Lower leg skin (tissue), 3 donors: Measurements from ENCODE around the gene TSNAXIP1.

ENCODE experiments used
- CTCF ChIP-seq, 3 donors: fragments of 450-650 bp; IDR thresholded peaks; one replicate each; pipeline ENCODE4 v1.5.1; 2016; ENCODE audit warnings: antibody characterized with exemption in 3 of 3, mild to moderate bottlenecking in 3 of 3, moderate library complexity in 2 of 3
- POLR2A ChIP-seq, 2 donors: fragments of 450-650 bp; IDR thresholded peaks; one replicate each; pipeline ENCODE4 v1.6.1; 2016 to 2017; ENCODE audit warnings: antibody characterized with exemption in 2 of 2, mild to moderate bottlenecking in 1 of 2, moderate library complexity in 1 of 2

GRCh38 chr16:67855789-67856188 is 49.1 kb downstream of the TSNAXIP1 start:
- TF ChIP-seq CTCF (IDR thresholded peaks at IDR 0.05) (no peak), POLR2A (IDR thresholded peaks at IDR 0.05) (no peak)
